ENCODE measurements around the gene PAK4.

Gene PAK4

DNA sequence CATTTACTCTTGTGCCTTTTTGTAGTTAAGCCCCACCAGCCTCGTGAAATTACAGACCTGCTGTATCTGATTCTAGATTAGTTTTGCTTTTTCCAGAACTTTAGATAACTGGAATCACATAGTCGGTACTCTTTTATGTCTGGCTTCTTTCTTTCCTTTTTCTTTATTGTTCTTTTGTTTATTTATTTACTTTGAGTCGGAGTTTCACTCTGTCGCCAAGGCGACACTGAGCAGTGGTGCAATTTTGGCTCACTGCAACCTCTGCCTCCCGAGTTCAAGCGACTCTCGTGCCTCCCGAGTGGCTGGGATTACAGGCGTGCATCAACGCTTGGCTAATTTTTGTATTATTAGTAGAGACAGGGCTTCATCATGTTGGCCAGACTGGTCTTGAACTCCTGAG is 65.2 kb downstream of the PAK4 start:
- no peak for TF ChIP-seq CTCF (conservative IDR thresholded peaks at IDR 0.05; ENCODE audit: control insufficient read depth, insufficient read depth, low read depth, low read length)
- no peak overlapping the region for H3K4me3 ChIP-seq (ENCODE audit: control insufficient read depth, low read depth, low read length)
- DNase-seq (ENCODE audit: low read depth), result no peak

DNA sequence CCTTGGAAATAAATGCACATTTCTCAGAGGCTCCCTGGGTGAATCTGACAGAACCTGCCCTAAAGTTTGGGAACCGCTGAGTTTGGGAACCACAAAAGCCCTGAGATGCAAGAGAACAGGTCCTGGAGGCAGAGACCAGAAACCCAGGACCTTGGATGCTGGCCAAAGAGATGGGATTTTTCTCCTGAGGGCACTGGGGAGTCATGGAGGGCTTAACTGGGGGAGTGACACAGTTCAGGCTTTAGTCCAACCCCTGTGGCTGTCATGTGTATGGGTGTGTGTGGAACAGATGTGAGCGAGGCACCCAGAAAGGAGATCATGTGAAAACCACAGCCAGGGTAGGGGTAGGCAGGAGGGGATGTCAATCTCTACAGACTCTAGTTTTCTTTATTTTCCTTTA is 67.3 kb downstream of the PAK4 start:
- H3K4me3 ChIP-seq (ENCODE audit: control insufficient read depth, low read depth, low read length), result no peak overlapping the region
- no peak for TF ChIP-seq CTCF (conservative IDR thresholded peaks at IDR 0.05; ENCODE audit: control insufficient read depth, insufficient read depth, low read depth, low read length)
- DNase-seq (ENCODE audit: low read depth), result no peak

DNA sequence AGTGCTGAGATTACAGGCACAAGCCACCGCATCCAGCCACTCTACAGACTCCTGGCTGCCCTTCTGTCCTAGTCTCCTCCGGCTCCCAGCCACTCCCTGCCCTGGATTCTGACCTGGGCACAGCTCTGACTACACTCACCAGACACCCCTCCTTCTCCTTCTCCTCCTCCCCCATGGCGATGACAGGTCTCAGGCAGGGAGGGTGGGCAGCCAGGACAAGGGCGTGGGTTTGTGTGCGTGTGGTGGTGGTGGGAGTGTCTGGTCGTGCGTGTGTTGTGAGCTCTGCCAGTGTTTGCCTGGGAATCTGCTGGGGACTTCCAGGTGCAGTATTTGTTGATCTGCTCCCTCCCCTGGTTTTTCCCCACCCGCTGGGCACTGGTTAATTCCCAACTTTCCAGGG is 68.2 kb downstream of the PAK4 start:
- TF ChIP-seq CTCF (conservative IDR thresholded peaks at IDR 0.05; ENCODE audit: control insufficient read depth, insufficient read depth, low read depth, low read length), result no peak
- H3K4me3 ChIP-seq (ENCODE audit: control insufficient read depth, low read depth, low read length), result no peak overlapping the region
- no peak for DNase-seq (ENCODE audit: low read depth)

- DNase-seq (ENCODE audit: low read depth), result no peak
- no peak for TF ChIP-seq CTCF (conservative IDR thresholded peaks at IDR 0.05; ENCODE audit: control insufficient read depth, insufficient read depth, low read depth, low read length)
Observed at GRCh38 chr19:39194832-39195542, 69.4 kb downstream of the PAK4 start.

GRCh38 chr19:39195755-39196154 is 70.2 kb downstream of the PAK4 start:
- no peak overlapping the region for H3K4me3 ChIP-seq (ENCODE audit: control insufficient read depth, low read depth, low read length)
- no peak for TF ChIP-seq CTCF (conservative IDR thresholded peaks at IDR 0.05; ENCODE audit: control insufficient read depth, insufficient read depth, low read depth, low read length)

More at GRCh38 chr19:39194832-39195542, 69.4 kb downstream of the PAK4 start:
- H3K4me3 ChIP-seq (ENCODE audit: control insufficient read depth, low read depth, low read length), result no peak overlapping the region

GRCh38 chr19:39196320-39196719 is 70.7 kb downstream of the PAK4 start:
- no peak overlapping the region for H3K4me3 ChIP-seq (ENCODE audit: control insufficient read depth, low read depth, low read length)
- no peak for DNase-seq (ENCODE audit: low read depth)
- TF ChIP-seq CTCF (conservative IDR thresholded peaks at IDR 0.05; ENCODE audit: control insufficient read depth, insufficient read depth, low read depth, low read length), result no peak

More at GRCh38 chr19:39195755-39196154, 70.2 kb downstream of the PAK4 start:
- DNase-seq (ENCODE audit: low read depth), result no peak
